HUES6 (cell line): Measurements from ENCODE around the gene ATP10B.

Experiments
- H3K27ac ChIP-seq: 2 replicates; pipeline ENCODE4 v1.7.0; 2013; ENCODE audit warnings: low read depth, mild to moderate bottlenecking, low read length, inconsistent platforms
- H3K27me3 ChIP-seq: 2 replicates; pipeline ENCODE4 v1.6.1; 2013; ENCODE audit warnings: low read length; ENCODE audit not compliant: control insufficient read depth, insufficient read depth
- H3K36me3 ChIP-seq: 2 replicates; pipeline ENCODE4 v1.6.1; 2013; ENCODE audit warnings: low read length; ENCODE audit not compliant: control insufficient read depth, insufficient read depth
- H3K4me1 ChIP-seq: 2 replicates; pipeline ENCODE4 v1.6.1; 2013; ENCODE audit warnings: low read length; ENCODE audit not compliant: control insufficient read depth, insufficient read depth
- H3K4me3 ChIP-seq: 2 replicates; pipeline ENCODE4 v1.5.1; 2013; ENCODE audit warnings: low read depth, low read length
- H3K9ac ChIP-seq: one replicate; pipeline ENCODE4 v1.6.1; 2013; ENCODE audit warnings: mild to moderate bottlenecking, low read length
- H3K9me3 ChIP-seq: 2 replicates; pipeline ENCODE4 v1.6.1; 2013; ENCODE audit warnings: low read depth, low read length; ENCODE audit not compliant: control insufficient read depth, insufficient read depth

ATP10B gene

DNA sequence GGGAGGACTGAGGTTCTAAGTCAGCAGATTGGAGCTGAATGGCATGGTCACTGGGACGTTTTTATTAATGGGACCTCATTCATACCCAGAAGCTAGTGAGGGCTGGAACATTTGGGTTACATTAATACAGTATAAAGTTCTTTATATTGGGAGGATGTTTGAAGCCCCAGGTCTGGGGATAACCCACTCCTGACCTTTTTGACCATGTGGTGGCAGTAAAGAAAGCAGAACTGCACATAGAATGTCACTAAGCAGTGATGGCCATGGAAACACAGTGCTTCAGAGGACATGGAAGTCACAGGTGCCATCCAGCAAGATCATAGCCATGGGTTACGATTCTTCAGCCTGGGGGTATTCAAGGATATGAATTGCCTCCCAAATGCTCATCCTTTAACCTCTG is 176.0 kb downstream of the ATP10B start:
- Histone ChIP-seq H3K27me3 (no peaks in the 10 kb centered on the region), H3K9me3 (no peaks in the 10 kb centered on the region), H3K9ac (no peak overlapping the region), H3K4me3 (no peak overlapping the region), H3K36me3 (no peaks in the 10 kb centered on the region), H3K27ac (no peak overlapping the region), H3K4me1 (no peaks in the 10 kb centered on the region)

DNA sequence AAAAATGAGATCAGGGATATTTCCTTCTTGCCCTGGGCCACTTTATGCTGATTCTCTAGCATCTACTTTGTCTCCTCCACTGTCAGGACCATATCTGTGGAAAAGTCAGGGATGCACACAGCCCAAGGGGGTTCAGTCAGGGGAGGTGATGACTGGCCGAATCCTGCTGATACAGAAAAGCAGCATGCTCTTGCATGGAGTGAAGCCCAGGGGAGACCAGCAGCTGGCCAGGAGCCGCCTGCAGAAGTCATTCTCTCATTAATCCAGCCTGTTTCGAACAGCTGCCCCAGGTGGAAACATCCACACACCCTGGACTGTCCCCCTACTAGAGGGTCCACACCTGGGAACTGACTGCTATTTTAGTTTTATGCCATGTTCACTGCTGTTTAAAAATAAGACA is 177.1 kb downstream of the ATP10B start:
- H3K9me3 ChIP-seq = no peaks in the 10 kb centered on the region
- H3K9ac ChIP-seq = no peak overlapping the region
- no peak overlapping the region for H3K4me3 ChIP-seq
- H3K4me1 ChIP-seq = no peaks in the 10 kb centered on the region
- no peaks in the 10 kb centered on the region for H3K36me3 ChIP-seq
- no peaks in the 10 kb centered on the region for H3K27me3 ChIP-seq
- no peak overlapping the region for H3K27ac ChIP-seq

DNA sequence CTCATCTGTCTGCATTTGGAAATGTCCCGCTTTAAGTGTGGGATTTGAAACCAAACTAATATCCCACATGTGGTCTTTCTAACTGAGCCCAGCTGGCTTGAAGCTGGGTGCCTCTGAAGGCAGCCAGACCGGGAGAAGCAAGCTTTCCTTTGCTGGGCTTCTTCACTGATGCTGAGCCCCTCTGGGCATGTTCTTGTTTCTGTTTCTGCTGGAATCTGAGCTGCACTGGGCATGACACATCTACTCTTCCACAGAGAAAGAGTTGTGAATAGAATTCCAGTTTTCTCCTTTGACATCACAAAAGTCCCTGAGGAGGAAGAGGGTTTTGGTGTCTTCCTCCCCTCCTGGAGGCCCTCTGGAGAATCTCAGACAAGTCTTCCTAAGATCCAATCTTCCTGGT is 179.5 kb downstream of the ATP10B start:
- no peaks in the 10 kb centered on the region for H3K9me3 ChIP-seq

DNA sequence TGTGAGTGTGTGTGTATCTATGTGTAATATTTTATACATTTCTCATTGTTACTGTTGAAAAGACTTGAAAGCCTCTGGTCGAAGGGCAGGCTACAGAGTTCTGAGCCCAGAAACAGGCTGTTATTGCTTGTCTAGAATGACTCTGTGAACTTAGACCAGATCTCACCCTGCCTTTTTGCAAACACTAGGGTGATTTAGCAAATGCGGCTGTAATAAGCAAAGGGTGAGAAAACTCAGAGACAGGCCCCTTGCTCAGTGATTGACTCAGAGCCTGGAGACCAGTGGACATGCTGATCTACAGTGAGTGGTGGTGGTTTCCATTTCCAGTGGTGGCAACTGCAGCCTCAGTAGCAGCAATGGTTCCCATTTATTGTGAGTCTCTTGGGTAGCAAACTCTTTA is 183.7 kb downstream of the ATP10B start:
- H3K27ac ChIP-seq = no peak overlapping the region
- no peak overlapping the region for H3K4me3 ChIP-seq
- H3K27me3 ChIP-seq = no peaks in the 10 kb centered on the region
- no peaks in the 10 kb centered on the region for H3K36me3 ChIP-seq
- peaks cover 3% of the 10 kb centered on the region; the same call in 1 of the 2 replicates for H3K4me1 ChIP-seq
- no peaks in the 10 kb centered on the region for H3K9me3 ChIP-seq
- no peak overlapping the region for H3K9ac ChIP-seq

More for the DNA sequence above, 179.5 kb downstream of the ATP10B start:
- Histone ChIP-seq H3K4me1 (no peaks in the 10 kb centered on the region), H3K36me3 (no peaks in the 10 kb centered on the region), H3K9ac (no peak overlapping the region), H3K4me3 (no peak overlapping the region), H3K27ac (no peak overlapping the region), H3K27me3 (no peaks in the 10 kb centered on the region)

DNA sequence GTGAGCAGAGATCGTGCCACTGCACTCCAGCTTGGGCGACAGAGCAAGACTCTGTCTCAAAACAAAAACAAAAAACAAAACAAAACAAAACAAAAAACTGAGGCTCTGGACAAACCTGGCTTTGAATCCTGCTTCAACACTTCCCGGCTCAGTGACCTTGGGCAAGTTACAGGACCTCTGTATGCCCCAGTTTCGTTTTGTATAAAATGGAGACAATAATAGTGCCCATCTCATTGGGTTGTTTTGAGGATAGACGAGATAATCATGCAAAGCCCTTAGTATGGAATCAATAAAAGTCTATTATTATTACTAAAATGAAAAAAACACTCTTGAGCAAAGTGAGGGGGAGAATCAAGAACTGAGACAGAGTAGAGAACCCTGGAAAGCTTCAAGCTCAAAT is 184.9 kb downstream of the ATP10B start:
- H3K4me3 ChIP-seq = no peak overlapping the region
- H3K27me3 ChIP-seq = no peaks in the 10 kb centered on the region
- no peak overlapping the region for H3K27ac ChIP-seq
- peaks cover 3% of the 10 kb centered on the region; the same call in 1 of the 2 replicates for H3K4me1 ChIP-seq
- no peaks in the 10 kb centered on the region for H3K9me3 ChIP-seq
- no peak overlapping the region for H3K9ac ChIP-seq
- H3K36me3 ChIP-seq = no peaks in the 10 kb centered on the region

DNA sequence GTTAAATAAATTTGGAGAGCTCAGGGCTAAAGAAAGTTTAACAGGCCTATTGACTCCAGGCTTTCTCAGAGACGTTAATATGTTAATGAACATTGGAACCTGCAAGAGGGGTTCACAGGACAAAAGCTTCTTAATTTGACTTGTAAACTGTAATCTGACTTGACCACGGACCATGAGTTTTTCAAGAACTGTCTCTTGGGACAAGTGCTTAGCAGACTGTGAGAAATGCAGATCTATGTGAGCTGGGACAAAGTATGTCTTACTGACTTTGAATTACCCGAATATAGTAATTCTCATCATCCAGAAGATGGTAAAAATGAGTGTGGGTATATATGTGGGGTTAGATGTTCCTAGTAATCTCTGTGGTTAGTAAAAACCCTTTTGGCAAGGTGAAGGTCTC is 186.6 kb downstream of the ATP10B start:
- Histone ChIP-seq H3K27me3 (no peaks in the 10 kb centered on the region), H3K9me3 (no peaks in the 10 kb centered on the region), H3K9ac (no peak overlapping the region), H3K4me3 (no peak overlapping the region), H3K36me3 (no peaks in the 10 kb centered on the region), H3K27ac (no peak overlapping the region), H3K4me1 (peaks cover 3% of the 10 kb centered on the region; the same call in 1 of the 2 replicates)

DNA sequence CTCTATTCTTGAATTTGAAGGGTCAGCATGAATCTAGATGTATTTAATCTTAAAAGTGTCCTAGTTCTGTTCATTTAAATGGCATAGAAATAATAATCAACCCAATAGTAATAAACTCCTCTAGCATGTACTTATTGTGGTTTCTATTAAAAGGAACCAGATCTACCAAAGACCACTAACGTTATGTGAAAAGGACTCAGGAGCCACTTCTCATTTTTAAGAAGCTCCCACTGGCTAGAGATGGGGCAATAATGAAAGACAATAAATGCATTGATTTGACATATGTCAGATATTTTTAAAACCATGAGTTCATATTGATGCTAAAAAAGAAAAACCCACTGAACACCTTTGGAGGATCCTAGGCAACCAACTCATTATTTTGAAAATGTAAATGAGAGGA is 191.9 kb downstream of the ATP10B start:
- H3K36me3 ChIP-seq = no peaks in the 10 kb centered on the region
- no peaks in the 10 kb centered on the region for H3K9me3 ChIP-seq
- H3K27ac ChIP-seq = no peak overlapping the region
- H3K4me1 ChIP-seq = peaks cover 7% of the 10 kb centered on the region; the same call in 1 of the 2 replicates
- no peaks in the 10 kb centered on the region for H3K27me3 ChIP-seq
- no peak overlapping the region for H3K4me3 ChIP-seq
- H3K9ac ChIP-seq = no peak overlapping the region

DNA sequence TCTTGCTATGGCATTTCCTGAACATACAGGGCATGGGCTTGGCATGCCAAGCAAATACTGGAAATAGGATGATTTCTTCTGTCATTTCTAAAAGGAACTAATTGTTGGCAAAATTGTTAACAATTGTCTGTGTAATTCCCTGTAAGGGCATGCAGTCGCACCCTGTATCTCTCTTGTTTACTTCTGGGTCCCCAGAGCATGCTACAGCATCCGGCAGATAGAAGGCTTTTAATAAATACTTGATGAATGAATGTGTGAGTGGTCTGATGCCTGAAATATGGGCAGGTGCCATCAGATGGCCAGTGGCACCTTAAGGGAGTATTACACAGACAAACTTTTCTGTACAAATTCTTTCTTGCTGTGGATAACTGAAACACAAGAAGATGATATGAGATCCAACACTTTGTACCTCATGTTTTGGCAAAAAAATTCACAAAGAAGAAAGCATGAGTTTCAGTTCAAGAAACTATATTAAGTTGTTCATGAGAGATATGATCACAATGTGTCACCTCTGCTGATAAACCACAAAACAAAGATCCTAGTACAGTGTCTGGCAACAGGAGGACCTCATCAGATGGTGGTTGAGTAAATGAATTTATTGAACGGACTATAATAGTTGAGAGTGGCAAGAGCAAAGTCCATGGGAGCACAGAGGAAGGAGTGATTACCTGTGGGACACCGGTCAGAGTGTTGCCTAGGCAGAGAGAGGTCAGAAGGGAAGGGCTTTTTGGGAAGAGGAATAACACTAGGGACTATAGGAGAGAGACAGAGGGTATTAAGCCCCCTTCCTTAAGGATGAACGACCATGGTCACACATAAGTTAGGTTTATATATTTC is 194.2 kb downstream of the ATP10B start:
- no peak overlapping the region for H3K9ac ChIP-seq
- H3K9me3 ChIP-seq = no peaks in the 10 kb centered on the region
- H3K4me3 ChIP-seq = no peak overlapping the region
- no peaks in the 10 kb centered on the region for H3K27me3 ChIP-seq
- no peak overlapping the region for H3K27ac ChIP-seq
- 0 out of 2 replicates have a peak, but pooled peaks cover 5% of the 10 kb centered on the region for H3K4me1 ChIP-seq
- H3K36me3 ChIP-seq = no peaks in the 10 kb centered on the region

DNA sequence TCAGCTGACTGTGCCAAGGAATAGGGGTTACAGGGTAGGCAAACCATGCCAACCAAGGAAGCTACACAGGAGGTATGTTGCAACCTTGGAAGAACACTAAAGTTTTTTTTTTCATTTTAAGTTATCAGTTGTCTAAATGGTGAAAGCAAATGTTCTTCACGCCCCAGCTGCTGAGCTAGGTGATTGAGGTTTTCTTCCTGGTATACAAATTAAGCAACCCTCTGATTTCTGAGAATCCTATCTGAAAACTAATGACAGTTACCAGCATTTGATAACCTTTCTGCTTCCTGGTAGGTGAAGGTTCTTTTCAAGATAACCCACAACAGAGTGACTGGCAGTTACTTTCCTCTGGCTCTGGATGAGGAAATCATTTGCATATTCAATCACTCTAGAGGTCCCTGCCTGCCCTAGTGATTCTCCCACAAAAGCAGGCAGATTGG is 194.9 kb downstream of the ATP10B start:
- 0 out of 2 replicates have a peak, but pooled peaks cover 5% of the 10 kb centered on the region for H3K4me1 ChIP-seq
- H3K4me3 ChIP-seq = no peak overlapping the region
- H3K27me3 ChIP-seq = no peaks in the 10 kb centered on the region
- no peaks in the 10 kb centered on the region for H3K36me3 ChIP-seq
- H3K27ac ChIP-seq = no peak overlapping the region
- H3K9ac ChIP-seq = no peak overlapping the region
- H3K9me3 ChIP-seq = no peaks in the 10 kb centered on the region

DNA sequence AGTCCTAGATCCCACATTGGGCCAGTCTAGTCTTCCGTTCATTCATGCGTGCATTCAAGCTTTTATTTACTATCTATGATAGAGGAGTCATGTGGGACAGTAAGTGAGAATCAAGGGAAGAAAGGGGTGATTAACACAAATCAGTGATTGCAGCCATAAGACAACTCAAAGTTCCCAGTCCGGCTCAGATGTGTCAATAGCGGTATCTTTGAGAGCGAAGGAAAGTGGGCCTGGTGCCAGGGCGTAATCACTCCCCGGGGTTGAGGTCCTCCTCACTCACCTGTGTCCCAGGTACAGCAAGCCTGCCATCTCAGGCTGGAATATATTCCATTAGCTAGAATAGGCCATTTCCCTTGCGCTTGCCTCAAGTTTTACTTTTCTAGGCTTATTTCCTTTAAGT is 196.3 kb downstream of the ATP10B start:
- H3K4me1 ChIP-seq = 0 out of 2 replicates have a peak, but pooled peaks cover 5% of the 10 kb centered on the region
- H3K27ac ChIP-seq = no peak overlapping the region
- H3K36me3 ChIP-seq = no peaks in the 10 kb centered on the region
- no peaks in the 10 kb centered on the region for H3K27me3 ChIP-seq
- no peak overlapping the region for H3K9ac ChIP-seq
- H3K4me3 ChIP-seq = no peak overlapping the region
- no peaks in the 10 kb centered on the region for H3K9me3 ChIP-seq

DNA sequence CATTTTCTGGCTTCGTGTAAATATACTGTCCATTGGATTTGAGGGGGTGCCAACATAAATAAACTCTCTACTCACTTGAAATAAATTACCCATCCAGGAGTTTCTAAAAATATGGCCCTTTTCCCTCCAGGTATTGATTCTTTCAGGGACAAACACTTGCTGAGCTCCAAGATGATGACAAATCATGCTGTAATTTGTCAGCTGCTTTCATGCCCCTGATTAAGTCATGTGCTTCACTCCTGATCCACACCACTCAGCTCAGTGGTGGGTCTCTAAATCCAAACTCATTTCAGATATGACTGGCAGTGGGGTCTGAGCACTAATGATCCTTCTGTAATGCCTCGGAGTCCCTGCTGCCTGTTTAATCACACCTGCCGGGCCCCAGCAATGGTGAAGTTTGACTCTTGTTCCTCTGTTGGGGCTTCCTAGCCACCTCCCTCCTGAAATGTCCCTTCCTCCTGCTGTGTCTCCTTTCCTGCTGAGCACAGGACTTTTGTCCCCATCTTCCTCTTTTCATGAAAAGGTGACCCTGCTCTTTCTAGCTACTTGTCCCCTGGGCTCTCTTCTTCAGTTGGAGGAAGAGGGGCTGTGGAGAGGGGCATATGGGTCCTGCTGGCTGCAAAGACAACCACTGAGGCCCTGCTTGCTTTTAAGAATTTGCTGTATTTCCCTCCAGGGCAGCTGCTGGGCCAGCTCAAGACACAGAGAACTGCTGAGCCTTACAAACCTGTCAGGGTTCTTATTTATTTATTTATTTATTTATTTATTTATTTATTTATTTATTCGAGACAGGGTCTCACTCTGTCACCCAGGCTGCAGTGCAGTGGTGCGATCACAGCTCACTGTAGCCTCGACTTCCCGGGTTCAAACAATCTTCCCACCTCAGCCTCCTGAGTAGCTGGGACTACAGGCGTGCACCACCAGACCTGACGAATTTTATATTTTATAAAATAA is 200.0 kb downstream of the ATP10B start:
- Histone ChIP-seq H3K27ac (no peak overlapping the region), H3K4me3 (no peak overlapping the region)

More for the DNA sequence above, 200.0 kb downstream of the ATP10B start:
- no peak overlapping the region for H3K9ac ChIP-seq
- no peaks in the 10 kb centered on the region for H3K4me1 ChIP-seq
- H3K36me3 ChIP-seq = no peaks in the 10 kb centered on the region
- no peaks in the 10 kb centered on the region for H3K27me3 ChIP-seq
- no peaks in the 10 kb centered on the region for H3K9me3 ChIP-seq
